Measurements from ENCODE around the gene ACTL8. TPM values are rescaled to one million over a fixed set of nuclear protein-coding genes. Genes with fewer than 3 reads are reported as not detected.

ACTL8 gene
- total and polyA plus RNA-seq, 2 experiments from 2014 or later, result 0.38 to 0.71 TPM

DNA sequence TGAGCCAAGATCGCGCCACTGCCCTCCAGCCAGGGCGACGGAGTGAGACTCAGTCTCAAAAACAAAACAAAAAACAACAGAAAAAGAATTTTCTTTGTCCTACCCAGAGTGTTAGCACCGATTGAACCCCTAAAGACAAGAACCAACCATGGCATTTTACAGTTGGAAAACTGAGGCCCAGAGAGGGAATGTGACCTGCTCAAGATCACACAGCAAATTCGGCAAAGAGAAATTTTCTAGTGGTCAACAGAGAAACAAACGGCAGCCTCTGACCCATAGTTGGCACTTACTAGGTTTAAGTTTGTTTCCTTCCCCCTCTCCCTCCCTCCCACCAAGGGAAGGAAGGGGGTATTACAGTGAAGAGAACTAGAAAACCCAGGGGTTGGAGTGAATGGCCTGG lies 20.5 kb upstream of the ACTL8 start:
- no peaks in the 10 kb centered on the region for H3F3A ChIP-seq (replicated peaks; ENCODE audit: low read depth)
- no peak overlapping the region for H3K4me3 Mint-ChIP-seq
- H3K4me3 ChIP-seq, result no peak overlapping the region
- H3K4me2 ChIP-seq, result no peak overlapping the region
- no peak overlapping the region for H3K27ac Mint-ChIP-seq
- no peaks in the 10 kb centered on the region for H3K79me2 ChIP-seq (replicated peaks; ENCODE audit: insufficient read depth)
- no peaks in the 10 kb centered on the region for H3K9me2 ChIP-seq (ENCODE audit: insufficient read depth)
- no peak overlapping the region for H3K27ac ChIP-seq (ENCODE audit: low read depth)
- no peak for DNase-seq (ENCODE audit: low spot score)
- no peaks in the 10 kb centered on the region for H4K20me1 ChIP-seq (replicated peaks; ENCODE audit: insufficient read depth)
- H3K27me3 Mint-ChIP-seq (ENCODE audit: insufficient read depth, low read depth, poor library complexity), result peaks cover 2% of the 10 kb centered on the region
- H3K9me3 Mint-ChIP-seq, result no peaks in the 10 kb centered on the region
- H2AFZ ChIP-seq, result no peak overlapping the region
- no peaks in the 10 kb centered on the region for H3K4me1 ChIP-seq (ENCODE audit: insufficient read depth)
- TF ChIP-seq EZH2phosphoT487 (IDR thresholded peaks at IDR 0.05; ENCODE audit: unreplicated experiment) (no peak), STAT1 (IDR thresholded peaks at IDR 0.05; ENCODE audit: unreplicated experiment) (no peak), ZNF331 (CRISPR knock-in tag; IDR thresholded peaks at IDR 0.05; ENCODE audit: low read depth) (no peak), ZNF114 (CRISPR knock-in tag; IDR thresholded peaks at IDR 0.05) (no peak), NANOG (IDR thresholded peaks at IDR 0.05; ENCODE audit: borderline replicate concordance) (no peak), ZNF462 (CRISPR knock-in tag; IDR thresholded peaks at IDR 0.05) (no peak), CREB1 (CRISPR knock-in tag; IDR thresholded peaks at IDR 0.05; ENCODE audit: low read depth) (no peak), JUNB (IDR thresholded peaks at IDR 0.05; ENCODE audit: unreplicated experiment) (no peak), EZH2 (IDR thresholded peaks at IDR 0.05; ENCODE audit: low read depth, unreplicated experiment) (no peak)
- TF ChIP-seq, protein P1, sequence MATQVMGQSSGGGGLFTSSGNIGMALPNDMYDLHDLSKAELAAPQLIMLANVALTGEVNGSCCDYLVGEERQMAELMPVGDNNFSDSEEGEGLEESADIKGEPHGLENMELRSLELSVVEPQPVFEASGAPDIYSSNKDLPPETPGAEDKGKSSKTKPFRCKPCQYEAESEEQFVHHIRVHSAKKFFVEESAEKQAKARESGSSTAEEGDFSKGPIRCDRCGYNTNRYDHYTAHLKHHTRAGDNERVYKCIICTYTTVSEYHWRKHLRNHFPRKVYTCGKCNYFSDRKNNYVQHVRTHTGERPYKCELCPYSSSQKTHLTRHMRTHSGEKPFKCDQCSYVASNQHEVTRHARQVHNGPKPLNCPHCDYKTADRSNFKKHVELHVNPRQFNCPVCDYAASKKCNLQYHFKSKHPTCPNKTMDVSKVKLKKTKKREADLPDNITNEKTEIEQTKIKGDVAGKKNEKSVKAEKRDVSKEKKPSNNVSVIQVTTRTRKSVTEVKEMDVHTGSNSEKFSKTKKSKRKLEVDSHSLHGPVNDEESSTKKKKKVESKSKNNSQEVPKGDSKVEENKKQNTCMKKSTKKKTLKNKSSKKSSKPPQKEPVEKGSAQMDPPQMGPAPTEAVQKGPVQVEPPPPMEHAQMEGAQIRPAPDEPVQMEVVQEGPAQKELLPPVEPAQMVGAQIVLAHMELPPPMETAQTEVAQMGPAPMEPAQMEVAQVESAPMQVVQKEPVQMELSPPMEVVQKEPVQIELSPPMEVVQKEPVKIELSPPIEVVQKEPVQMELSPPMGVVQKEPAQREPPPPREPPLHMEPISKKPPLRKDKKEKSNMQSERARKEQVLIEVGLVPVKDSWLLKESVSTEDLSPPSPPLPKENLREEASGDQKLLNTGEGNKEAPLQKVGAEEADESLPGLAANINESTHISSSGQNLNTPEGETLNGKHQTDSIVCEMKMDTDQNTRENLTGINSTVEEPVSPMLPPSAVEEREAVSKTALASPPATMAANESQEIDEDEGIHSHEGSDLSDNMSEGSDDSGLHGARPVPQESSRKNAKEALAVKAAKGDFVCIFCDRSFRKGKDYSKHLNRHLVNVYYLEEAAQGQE (IDR thresholded peaks at IDR 0.05; ENCODE audit: unreplicated experiment), result no peak
- H3K4me1 Mint-ChIP-seq, result peaks cover 18% of the 10 kb centered on the region
- ATAC-seq, result no peak
- H3K27me3 ChIP-seq (ENCODE audit: insufficient read depth), result no peaks in the 10 kb centered on the region
- no peaks in the 10 kb centered on the region for H3K36me3 Mint-ChIP-seq (ENCODE audit: low read depth)
- H3K36me3 ChIP-seq (ENCODE audit: insufficient read depth), result no peaks in the 10 kb centered on the region
